ENCODE measurements around the gene C4orf36.
A peak's percentile ranks its signal among the peaks of the same experiment; 100 is the strongest.
"Not testable (repeated sequence)": the region's sequence is repeated elsewhere in the genome, so short reads cannot be mapped to it uniquely, and the experiment has no call there.

Gene C4orf36

DNA sequence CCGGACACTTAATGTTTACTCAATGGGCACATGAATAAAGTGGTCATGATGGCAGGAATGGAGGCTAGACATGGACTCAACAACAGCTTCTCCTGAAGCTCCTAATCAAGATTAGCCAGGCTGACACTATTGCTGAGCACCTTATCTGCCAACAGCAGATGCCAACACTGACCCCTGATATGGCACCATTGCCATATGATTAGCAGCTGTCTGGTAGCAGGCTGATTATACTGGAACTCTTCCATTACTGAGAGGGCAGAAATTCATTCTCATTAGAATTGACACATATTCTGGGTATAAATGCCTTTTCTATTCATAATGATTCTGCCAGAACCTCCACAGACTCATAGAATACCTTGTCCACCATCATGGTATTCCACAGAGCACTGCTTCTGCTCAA is 24.2 kb upstream of the C4orf36 start:
- DNase-seq = no peak

DNA sequence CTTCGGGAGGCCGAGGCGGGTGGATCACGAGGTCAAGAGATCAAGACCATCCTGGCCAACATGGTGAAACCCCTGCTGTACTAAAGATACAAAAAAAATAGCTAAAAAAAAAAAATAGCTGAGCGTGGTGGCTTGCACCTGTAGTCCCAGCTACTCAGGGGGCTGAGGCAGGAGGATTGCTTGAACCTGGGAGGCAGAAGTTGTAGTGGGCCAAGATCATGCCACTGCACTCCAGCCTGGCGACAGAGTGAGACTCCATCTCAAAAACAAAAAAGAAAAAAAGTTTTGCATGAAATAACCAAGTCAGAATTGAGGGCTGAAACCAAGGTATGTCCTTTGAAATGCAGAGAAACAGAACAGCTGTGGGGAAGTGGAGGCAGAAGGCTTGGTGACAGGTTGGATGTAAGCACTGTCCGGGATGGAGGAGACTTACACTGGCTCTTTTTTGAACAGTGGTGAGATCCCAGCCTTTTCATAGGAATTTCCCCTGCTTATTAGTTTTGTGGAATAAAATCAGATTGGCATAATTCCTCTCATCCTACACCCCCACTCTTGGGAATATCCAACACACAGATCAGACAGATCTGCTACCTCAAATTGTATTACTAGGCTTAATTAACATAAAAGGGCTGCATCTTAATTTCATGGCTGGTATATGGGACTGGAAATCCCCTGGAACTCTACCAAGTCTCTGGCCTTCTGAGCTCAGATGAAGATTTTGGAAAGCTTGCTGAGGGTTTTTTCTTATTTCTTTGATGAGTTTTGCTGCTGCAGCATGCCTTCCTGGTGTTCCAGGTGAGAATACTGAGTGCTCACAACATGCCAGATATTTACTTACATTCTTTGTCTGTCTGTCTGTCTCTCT is 18.8 kb upstream of the C4orf36 start:
- no peak for DNase-seq

- no peak for DNase-seq
These were observed 18.1 kb upstream of the C4orf36 start for GRCh38 chr4:86910369-86910768.

- no peak for DNase-seq
These were observed 17.5 kb upstream of the C4orf36 start for GRCh38 chr4:86909546-86910295.

DNA sequence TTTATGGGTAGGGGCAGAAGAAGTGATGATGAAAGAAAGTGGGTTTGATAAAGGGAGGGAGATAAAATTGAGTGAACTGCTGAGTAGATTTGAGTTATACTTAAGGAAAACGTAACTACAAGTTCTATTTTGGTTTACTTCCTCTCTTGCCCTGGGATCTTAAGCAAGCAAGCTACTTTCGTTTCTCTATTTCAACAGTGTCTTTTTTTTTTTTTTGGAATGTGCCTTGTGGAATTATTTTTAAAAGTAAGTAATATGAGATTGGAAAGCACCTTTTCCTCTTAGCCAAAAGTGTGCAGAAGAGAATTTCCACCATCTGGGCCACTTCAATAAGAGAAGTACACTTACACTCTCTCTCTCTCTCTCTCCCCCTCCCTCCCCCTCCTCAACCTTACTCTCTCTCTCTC is 16.0 kb upstream of the C4orf36 start:
- no peak for DNase-seq

GRCh38 chr4:86901864-86902263 is 9.6 kb upstream of the C4orf36 start:
- DNase-seq = no peak

- DNase-seq = no peak
These were observed 6.3 kb upstream of the C4orf36 start for GRCh38 chr4:86898562-86898961.

- no peak for DNase-seq
These were observed 4.4 kb upstream of the C4orf36 start for GRCh38 chr4:86896596-86896995.

DNA sequence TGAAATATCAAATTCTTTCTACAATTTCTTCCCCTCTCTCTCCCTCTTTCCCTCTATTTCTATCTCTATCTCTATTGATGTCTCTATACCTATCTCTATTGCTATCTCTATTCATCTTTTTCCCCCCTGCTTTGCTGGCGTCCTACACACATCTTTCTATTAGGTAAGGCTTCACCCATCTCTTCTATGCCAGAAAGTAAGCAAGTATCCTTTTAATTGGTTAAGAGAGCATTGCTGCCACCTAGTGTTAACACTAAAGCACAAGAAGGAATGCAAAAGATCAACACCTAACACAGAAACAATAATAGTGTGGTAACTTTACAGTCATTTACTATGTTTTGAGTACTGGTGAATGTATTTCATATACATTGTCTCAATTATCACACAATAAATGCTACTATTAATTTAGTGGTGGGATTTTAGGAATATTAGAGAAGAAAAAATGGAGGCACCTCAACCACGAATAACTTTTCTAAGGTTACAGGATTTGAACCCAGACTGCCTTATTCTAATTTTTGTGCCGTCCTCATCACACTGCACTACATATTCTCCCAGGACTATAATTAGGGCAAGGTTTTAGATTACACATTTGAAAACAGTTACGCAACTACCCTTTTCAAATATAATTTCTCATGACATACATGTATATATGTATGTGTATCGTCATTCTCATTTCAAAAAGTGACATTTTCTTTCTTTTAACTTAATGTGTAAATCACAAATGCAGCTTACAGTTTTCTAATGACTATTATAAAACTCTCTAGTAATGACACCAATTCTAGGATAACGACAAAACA is 3.7 kb upstream of the C4orf36 start:
- peak in 1 of 2 experiments; percentile 58 for DNase-seq

DNA sequence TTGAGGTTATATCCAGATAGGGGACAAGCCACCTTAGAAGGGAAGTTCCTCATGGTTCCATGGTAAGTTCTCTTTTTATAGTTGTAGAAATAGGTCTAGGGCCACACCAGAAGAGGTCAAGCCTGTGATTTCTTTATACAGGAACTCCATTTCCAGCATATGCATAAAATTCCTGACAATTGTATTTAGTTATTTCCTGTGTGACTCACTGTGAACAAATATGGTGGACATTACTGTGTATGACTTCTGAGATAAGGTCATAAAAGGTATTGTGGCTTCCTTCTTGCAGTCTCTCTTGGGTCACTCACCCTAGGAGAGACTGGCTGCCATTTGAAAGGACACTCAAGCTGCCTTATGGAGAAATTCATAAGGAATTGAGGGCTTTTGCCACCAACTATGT is 2.2 kb upstream of the C4orf36 start:
- no peak for DNase-seq

DNA sequence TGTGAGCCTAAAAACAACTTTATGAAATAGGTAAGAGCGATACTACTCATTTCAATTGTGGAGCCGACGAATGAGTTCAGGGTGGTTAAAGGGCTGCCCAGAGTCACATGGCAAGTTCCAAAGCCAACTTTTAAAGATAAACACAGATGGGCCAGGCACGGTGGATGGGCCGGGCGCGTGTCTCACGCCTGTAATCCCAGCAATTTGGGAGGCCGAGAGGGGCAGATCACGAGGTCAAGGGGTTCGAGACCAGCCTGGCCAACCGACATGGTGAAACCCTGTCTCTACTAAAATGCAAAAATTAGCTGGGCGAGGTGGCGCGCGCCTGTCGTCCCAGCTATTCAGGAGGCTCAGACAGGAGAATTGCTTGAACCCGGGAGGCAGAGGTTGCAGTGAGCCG is 914 bp upstream of the C4orf36 start:
- no peak for DNase-seq

DNA sequence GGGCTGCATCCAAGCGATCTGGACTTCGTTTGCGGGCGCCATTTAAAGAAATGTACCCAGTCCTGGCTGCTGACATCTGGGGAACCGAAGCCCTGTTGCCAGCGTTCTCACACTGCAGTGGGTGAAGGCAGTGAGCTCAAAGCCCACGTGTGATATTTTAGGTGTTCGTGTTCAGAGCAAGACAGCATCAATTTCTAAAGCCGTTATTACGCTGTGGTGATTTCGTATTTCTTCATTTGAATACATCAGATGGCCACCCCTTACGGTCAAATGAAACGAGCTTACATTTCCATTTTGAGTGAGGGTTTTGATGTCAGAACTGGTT is 376 bp upstream of the C4orf36 start:
- DNase-seq = no peak

DNA sequence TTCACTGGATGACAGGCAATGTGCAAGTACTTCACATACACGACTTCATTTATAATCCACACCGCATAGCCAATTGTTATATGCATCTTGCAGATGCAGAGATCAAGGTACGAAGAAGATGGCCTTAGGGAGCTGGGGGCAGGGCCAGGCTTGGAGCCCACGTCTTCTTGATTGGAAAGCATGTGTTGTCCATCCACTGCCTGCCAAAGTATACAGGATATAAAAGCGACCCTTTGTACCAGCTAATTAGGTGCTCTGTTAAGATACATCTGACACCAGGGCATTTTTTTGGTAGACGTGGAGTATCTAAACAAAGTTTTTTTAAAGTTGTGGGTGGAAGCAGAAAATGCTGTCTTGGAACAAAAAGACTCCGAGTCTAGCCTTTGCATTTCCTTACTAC is 1.4 kb downstream of the C4orf36 start:
- DNase-seq = no peak

DNA sequence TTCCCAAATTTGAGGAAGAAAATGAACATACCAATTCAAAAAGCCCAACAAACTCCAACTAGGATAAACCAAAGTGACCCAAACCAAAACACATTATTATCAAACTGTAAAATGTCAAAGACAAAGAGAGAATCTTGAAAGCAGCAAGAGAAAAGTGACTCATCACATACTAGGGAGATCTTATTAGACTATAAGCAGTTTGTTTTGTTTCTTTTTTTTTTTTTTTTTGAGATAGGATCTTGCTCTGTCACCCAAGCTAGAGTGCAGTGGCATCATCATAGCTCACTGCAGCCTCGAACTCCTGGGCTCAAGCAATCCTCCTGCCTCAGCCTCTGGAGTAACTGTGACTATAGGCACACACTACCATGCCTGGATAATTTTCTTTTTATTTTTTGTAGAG is 12.6 kb downstream of the C4orf36 start:
- no peak for DNase-seq

GRCh38 chr4:86878640-86879039 is 13.6 kb downstream of the C4orf36 start:
- no peak for DNase-seq

GRCh38 chr4:86876894-86877685 is 15.1 kb downstream of the C4orf36 start:
- no peak for DNase-seq

DNA sequence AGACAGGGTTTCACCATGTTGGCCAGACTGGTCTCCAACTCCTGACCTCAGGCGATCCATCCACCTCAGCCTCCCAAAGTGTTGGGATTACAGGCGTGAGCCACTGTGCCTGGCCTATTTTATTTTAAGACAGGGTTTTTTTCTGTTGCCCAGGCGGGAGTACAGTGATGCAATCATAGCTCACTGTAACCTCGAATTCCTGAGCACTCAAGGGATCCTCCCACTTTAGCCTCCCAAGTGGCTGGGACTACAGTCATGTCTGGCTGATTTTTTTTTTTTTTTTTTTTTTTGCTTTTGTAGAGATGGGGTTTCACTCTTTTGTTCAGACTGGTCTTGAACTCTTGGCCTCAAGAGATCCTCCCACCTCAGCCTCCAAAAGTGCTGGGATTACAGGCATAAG is 16.8 kb downstream of the C4orf36 start:
- not testable (repeated sequence) for DNase-seq

- no peak for DNase-seq
These were observed 20.1 kb downstream of the C4orf36 start for GRCh38 chr4:86872135-86872534.

- no peak for DNase-seq
These were observed 21.7 kb downstream of the C4orf36 start for GRCh38 chr4:86870442-86871069.

DNA sequence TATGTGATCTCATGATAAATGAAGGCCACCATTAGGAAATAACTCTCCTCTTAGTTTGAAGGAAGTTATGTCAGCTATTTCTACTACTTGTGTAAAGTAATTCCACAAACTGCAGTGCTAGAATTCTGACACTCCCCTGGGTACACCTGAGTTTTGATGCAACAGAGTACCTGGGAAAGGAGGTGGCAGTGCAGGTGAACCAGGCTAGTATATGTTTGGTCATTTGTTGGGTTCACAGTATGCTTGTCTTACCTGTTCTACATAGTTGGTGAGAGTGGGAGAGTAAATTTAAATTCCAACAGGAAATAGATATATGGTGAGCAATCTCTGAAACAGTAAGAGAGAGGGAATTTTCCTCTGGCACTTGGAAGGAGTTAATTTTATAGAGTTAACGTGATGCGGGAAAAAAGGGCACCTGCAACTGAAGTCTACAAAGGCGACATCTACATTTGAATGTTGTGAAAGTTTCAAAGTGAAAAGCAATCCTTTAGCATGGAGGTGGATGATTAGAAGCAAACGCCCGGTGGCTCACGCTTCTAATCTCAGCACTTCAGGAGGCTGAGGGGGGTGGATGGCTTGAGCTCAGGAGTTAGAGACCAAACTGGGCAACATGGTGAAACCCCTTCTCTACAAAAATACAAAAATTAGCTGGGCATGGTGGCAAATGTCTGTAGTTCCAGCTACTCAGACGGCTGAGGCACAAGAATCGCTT is 34.7 kb downstream of the C4orf36 start:
- no peak for DNase-seq

GRCh38 chr4:86856896-86857295 is 35.3 kb downstream of the C4orf36 start:
- DNase-seq = no peak

GRCh38 chr4:86855572-86855971 is 36.6 kb downstream of the C4orf36 start:
- no peak for DNase-seq

Data from cerebellar nuclear complex (tissue), 1 donor.